IMR-90 (cell line): ENCODE data around the gene TP73. TPM values are rescaled to one million over a fixed set of nuclear protein-coding genes. Genes with fewer than 3 reads are reported as not detected.

Source experiments
- ATAC-seq: fragments of 200-7000 bp; cut with Tn5 transposase; 2 replicates; pipeline ENCODE4 v1.9.1; 2020; ENCODE audit warnings: low read depth, mild to moderate bottlenecking, moderate library complexity
- BruUV-seq: library from RNA; stranded (reverse); fragments of 400-500 nt; replicated peaks from 2 replicates; lab custom pipeline; 2021; lab: Mats Ljungman, UMichigan
- CTCF ChIA-PET: fragments of 300-600 bp; formaldehyde crosslinking; extraction: SDS; loops from one replicate; lab custom pipeline; 2021; ENCODE audit warnings: antibody characterized with exemption; lab: Yijun Ruan, JAX
- POLR2A ChIA-PET: fragments of 300-600 bp; sonication (Branson Sonifier 250); formaldehyde crosslinking; loops from one replicate; lab custom pipeline; 2022; ENCODE audit warnings: antibody characterized with exemption; ENCODE audit not compliant: unreplicated experiment; lab: Charles Lee
- DNase-seq: peaks from one replicate; pipeline ENCODE4 v3.0.0; 2013
- H2AFZ ChIP-seq: replicated peaks from 2 replicates; pipeline ENCODE3; 2013; ENCODE audit warnings: low read length, mild to moderate bottlenecking; ENCODE audit not compliant: poor library complexity
- H2AK5ac ChIP-seq: 2 replicates; pipeline ENCODE4 v1.6.1; 2013; ENCODE audit warnings: low read depth, low read length, inconsistent platforms
- H2AK9ac ChIP-seq: replicated peaks from 2 replicates; pipeline ENCODE3; 2013; ENCODE audit warnings: mild to moderate bottlenecking, low read depth, low read length, moderate library complexity; ENCODE audit not compliant: poor library complexity
- H2BK120ac ChIP-seq: 2 replicates; pipeline ENCODE4 v1.6.1; 2013; ENCODE audit warnings: low read depth, low read length, inconsistent platforms
- H2BK15ac ChIP-seq: 3 replicates; pipeline ENCODE4 v1.6.1; 2013; ENCODE audit warnings: low read depth, low read length, inconsistent platforms
- H2BK20ac ChIP-seq: 2 replicates; pipeline ENCODE4 v1.6.1; 2013; ENCODE audit warnings: low read depth, mild to moderate bottlenecking, inconsistent platforms, low read length, moderate library complexity
- H2BK5ac ChIP-seq: 2 replicates; pipeline ENCODE4 v1.6.1; 2013; ENCODE audit warnings: mild to moderate bottlenecking, low read depth, low read length, inconsistent platforms; ENCODE audit not compliant: poor library complexity, severe bottlenecking
- H3K14ac ChIP-seq: replicated peaks from 2 replicates; pipeline ENCODE4 v1.6.1; 2013; ENCODE audit warnings: low read depth, low read length, inconsistent platforms
- H3K18ac ChIP-seq: 2 replicates; pipeline ENCODE4 v1.6.1; 2013; ENCODE audit warnings: low read depth, low read length, control low read depth
- H3K23ac ChIP-seq: 2 replicates; pipeline ENCODE4 v1.6.1; 2013; ENCODE audit warnings: low read depth, low read length, inconsistent platforms
- H3K27ac ChIP-seq: 2 replicates; pipeline ENCODE4 v1.5.1; 2013; ENCODE audit warnings: mild to moderate bottlenecking, control low read depth, low read length; ENCODE audit not compliant: insufficient read depth
- H3K27me3 ChIP-seq: 2 replicates; pipeline ENCODE4 v1.6.1; 2013; ENCODE audit warnings: low read length; ENCODE audit not compliant: control insufficient read depth, insufficient read depth
- H3K36me3 ChIP-seq: 2 replicates; pipeline ENCODE4 v1.6.1; 2013; ENCODE audit warnings: low read length, mixed read lengths; ENCODE audit not compliant: control insufficient read depth, insufficient read depth
- H3K4ac ChIP-seq: 2 replicates; pipeline ENCODE4 v1.6.1; 2013; ENCODE audit warnings: low read depth, low read length, inconsistent platforms
- H3K4me1 ChIP-seq: 2 replicates; pipeline ENCODE4 v1.6.1; 2013; ENCODE audit warnings: low read length, mixed read lengths; ENCODE audit not compliant: control insufficient read depth, insufficient read depth
- H3K4me2 ChIP-seq: 2 replicates; pipeline ENCODE4 v1.6.1; 2013; ENCODE audit warnings: low read depth, mild to moderate bottlenecking, control low read depth, low read length, moderate library complexity
- H3K4me3 ChIP-seq: 2 replicates; pipeline ENCODE4 v1.5.1; 2013; ENCODE audit warnings: low read depth, mild to moderate bottlenecking, control low read depth, low read length, moderate library complexity; ENCODE audit not compliant: insufficient read depth
- H3K56ac ChIP-seq: 2 replicates; pipeline ENCODE4 v1.6.1; 2013; ENCODE audit warnings: low read length, inconsistent platforms; ENCODE audit not compliant: insufficient read depth; ENCODE audit errors: extremely low read depth
- H3K79me1 ChIP-seq, 2 experiments: 2 replicates each; pipeline ENCODE4 v1.6.1; 2013; ENCODE audit warnings: low read length in 2 of 2, inconsistent platforms in 1 of 2, low read depth in 1 of 2
- H3K9ac ChIP-seq: 2 replicates; pipeline ENCODE4 v1.6.1; 2013; ENCODE audit warnings: low read depth, low read length, control low read depth
- H3K9me1 ChIP-seq: 2 replicates; pipeline ENCODE4 v1.6.1; 2013; ENCODE audit warnings: low read length, inconsistent platforms; ENCODE audit not compliant: insufficient read depth
- H3K9me3 ChIP-seq: 2 replicates; pipeline ENCODE4 v1.6.1; 2013; ENCODE audit warnings: low read length; ENCODE audit not compliant: control insufficient read depth, insufficient read depth
- H4K20me1 ChIP-seq: 2 replicates; pipeline ENCODE4 v1.6.1; 2013; ENCODE audit warnings: low read length, inconsistent platforms; ENCODE audit not compliant: insufficient read depth
- H4K5ac ChIP-seq: 2 replicates; pipeline ENCODE4 v1.6.1; 2013; ENCODE audit warnings: mild to moderate bottlenecking, low read depth, low read length, control low read depth
- H4K8ac ChIP-seq, 2 experiments: 2 replicates each; pipeline ENCODE4 v1.6.1; 2013; ENCODE audit warnings: low read depth in 2 of 2, low read length in 2 of 2, control low read depth in 1 of 2, inconsistent platforms in 1 of 2
- H4K91ac ChIP-seq: 2 replicates; pipeline ENCODE4 v1.6.1; 2013; ENCODE audit warnings: low read depth, low read length, inconsistent platforms; ENCODE audit not compliant: insufficient read depth
- BHLHE40 ChIP-seq: fragments of 150-350 bp; IDR thresholded peaks from 2 replicates; pipeline ENCODE4 v1.6.1; 2016; ENCODE audit warnings: mild to moderate bottlenecking, low read depth, low read length
- CEBPB ChIP-seq: IDR thresholded peaks from 2 replicates; pipeline ENCODE4 v1.6.1; 2012; ENCODE audit warnings: low read depth, low read length, improper control_type of control experiment
- CHD1 ChIP-seq: IDR thresholded peaks from 2 replicates; pipeline ENCODE4 v1.6.1; 2012; ENCODE audit warnings: low read depth, low read length, improper control_type of control experiment
- CTCF ChIP-seq: conservative IDR thresholded peaks from 2 replicates; pipeline ENCODE4 v1.5.1; 2012; ENCODE audit warnings: mild to moderate bottlenecking, low read depth, low read length, improper control_type of control experiment
- ELK1 ChIP-seq: fragments of 150-350 bp; IDR thresholded peaks from 2 replicates; pipeline ENCODE4 v1.6.1; 2016; ENCODE audit warnings: low read depth, mild to moderate bottlenecking, low read length, moderate library complexity, borderline replicate concordance
- FOS ChIP-seq: fragments of 150-350 bp; IDR thresholded peaks from 2 replicates; pipeline ENCODE4 v1.6.1; 2016; ENCODE audit warnings: low read depth, low read length
- MAFK ChIP-seq: IDR thresholded peaks from 2 replicates; pipeline ENCODE4 v1.6.1; 2012; ENCODE audit warnings: low read depth, low read length, improper control_type of control experiment
- MAZ ChIP-seq: IDR thresholded peaks from 2 replicates; pipeline ENCODE4 v1.6.1; 2012; ENCODE audit warnings: low read depth, mild to moderate bottlenecking, low read length, improper control_type of control experiment, moderate library complexity, borderline replicate concordance
- MXI1 ChIP-seq: IDR thresholded peaks from 2 replicates; pipeline ENCODE4 v1.6.1; 2012; ENCODE audit warnings: low read depth, mild to moderate bottlenecking, low read length, moderate library complexity, borderline replicate concordance
- NFE2L2 ChIP-seq: fragments of 150-350 bp; IDR thresholded peaks from 2 replicates; pipeline ENCODE4 v1.6.1; 2016; ENCODE audit warnings: low read depth, mild to moderate bottlenecking, low read length
- POLR2A ChIP-seq: IDR thresholded peaks from 2 replicates; pipeline ENCODE4 v1.6.1; 2012; ENCODE audit warnings: mild to moderate bottlenecking, low read depth, low read length
- RAD21 ChIP-seq: IDR thresholded peaks from 2 replicates; pipeline ENCODE4 v1.6.1; 2012; ENCODE audit warnings: low read length, improper control_type of control experiment
- RCOR1 ChIP-seq: IDR thresholded peaks from 2 replicates; pipeline ENCODE4 v1.6.1; 2012; ENCODE audit warnings: mild to moderate bottlenecking, low read length, improper control_type of control experiment; ENCODE audit not compliant: insufficient replicate concordance
- RFX5 ChIP-seq: IDR thresholded peaks from 2 replicates; pipeline ENCODE4 v1.8.0; 2012; ENCODE audit warnings: low read depth, mild to moderate bottlenecking, low read length, moderate library complexity
- SMC3 ChIP-seq: fragments of 150-350 bp; IDR thresholded peaks from 2 replicates; pipeline ENCODE4 v1.6.1; 2016; ENCODE audit warnings: low read depth, mild to moderate bottlenecking, antibody characterized with exemption, low read length, moderate library complexity
- USF2 ChIP-seq: fragments of 150-350 bp; IDR thresholded peaks from 2 replicates; pipeline ENCODE4 v1.6.1; 2017; ENCODE audit warnings: mild to moderate bottlenecking, antibody characterized with exemption, low read length, low read depth
- WGBS, 2 experiments: methylation state at CpG; one replicate each; pipeline versions ENCODE4 v1.1.5 to v1.1.7; 2013; ENCODE audit warnings: missing lambda C conversion rate in 2 of 2; ENCODE audit not compliant: insufficient read length in 1 of 2; ENCODE audit errors: extremely low coverage in 2 of 2; 5-methylcytosine and 5-hydroxymethylcytosine counted together
- dilution Hi-C: fragments of 300-500 bp; cut with HindIII; formaldehyde crosslinking; loops from one replicate; pipeline ENCODE4 v1.14.3; 2018; ENCODE audit warnings: low sequenced_read_pairs; ENCODE audit not compliant: unreplicated experiment
- in situ Hi-C: fragments of 300-500 bp; cut with MboI; formaldehyde crosslinking; loops from 3 replicates; pipeline ENCODE4 v1.14.3; 2019; ENCODE audit warnings: low sequenced_read_pairs, inconsistent platforms, mixed read lengths
- intact Hi-C: fragments of 100-400 bp; cut with micrococcal nuclease; formaldehyde crosslinking; loops from 2 replicates; pipeline ENCODE4 v1.10.0; 2022
- polyA plus RNA-seq, 3 experiments: library from polyadenylated mRNA; depleted of rRNA; stranded (reverse); fragments of >200 nt; gene quantifications; 2 replicates each; pipeline ENCODE4 v1.2.3, GENCODE V29; 2012; ENCODE audit warnings: low replicate concordance in 1 of 3
- total RNA-seq: library from RNA; depleted of rRNA; stranded (reverse); fragments of >200 nt; gene quantifications from 2 replicates; pipeline ENCODE4 v1.2.3, GENCODE V29; 2012

Gene TP73
- total and polyA plus RNA-seq, 2 of the 4 experiments (the other 2 are of a cell fraction): not detected

GRCh38 chr1:3691421-3692204 lies 39.3 kb downstream of the TP73 start:
- Histone ChIP-seq H2AK5ac (no peak overlapping the region), H3K27ac (no peak overlapping the region), H2AK9ac (no peak overlapping the region), H3K23ac (no peak overlapping the region), H3K18ac (no peak overlapping the region), H3K4me2 (no peak overlapping the region), H2BK20ac (no peak overlapping the region), H3K27me3 (peaks cover 28% of the 10 kb centered on the region; the same call in 1 of the 2 replicates), H3K9me3 (no peaks in the 10 kb centered on the region), H4K5ac (no peak overlapping the region), H4K91ac (no peak overlapping the region), H2AFZ (peak overlapping the region; percentile 43), H3K4me3 (no peak overlapping the region), H3K4me1 (no peaks in the 10 kb centered on the region), H3K14ac (no peak overlapping the region), H2BK120ac (no peak overlapping the region), H3K9ac (no peak overlapping the region), H4K8ac (no peak overlapping the region), H2BK15ac (no peak overlapping the region), H4K20me1 (no peaks in the 10 kb centered on the region), H3K4ac (no peak overlapping the region), H3K36me3 (no peaks in the 10 kb centered on the region), H3K56ac (no peak overlapping the region), H3K79me1 (no peaks in the 10 kb centered on the region), H3K9me1 (no peaks in the 10 kb centered on the region), H2BK5ac (no peak overlapping the region)
- WGBS, 2 experiments: 68% methylated on average over 16 of the region's 24 CpGs; no CpG with 5 or more reads in 1 of the 2 experiments
- DNase-seq (no peak), ATAC-seq (no peak)
- intact Hi-C loops (no loop called here), dilution Hi-C loops (no loop called here), in situ Hi-C loops (no loop called here)
- no peak for TF ChIP-seq MAZ
- TF ChIP-seq ELK1: no peak
- TF ChIP-seq RAD21: no peak
- no peak for TF ChIP-seq FOS
- no peak for TF ChIP-seq MAFK
- TF ChIP-seq RFX5: no peak
- TF ChIP-seq MXI1: no peak
- no peak for TF ChIP-seq CEBPB
- no peak for TF ChIP-seq USF2
- no peak for TF ChIP-seq RCOR1
- no peak for TF ChIP-seq BHLHE40
- no peak for TF ChIP-seq CHD1
- TF ChIP-seq SMC3: no peak
- TF ChIP-seq POLR2A: no peak
- no peak for TF ChIP-seq NFE2L2
- no peak for TF ChIP-seq CTCF
- ChIA-PET CTCF (no interaction called here), POLR2A (no interaction called here)
- BruUV-seq: no TSS peak
